ENCODE results near the gene GLT8D1.

GLT8D1 gene

GRCh38 chr3:52705688-52706686 lies at the start of gene GLT8D1, which contains the start of gene SPCS1:
TSS of gene GLT8D1 (minus strand) at chr3:52705791. CDS start at chr3:52700460, 5,331 bp downstream.
TSS of gene SPCS1 (plus strand) at chr3:52706106. CDS start at chr3:52706247, 141 bp downstream.
- TF ChIP-seq EZH2phosphoT487 (IDR thresholded peaks at IDR 0.05; ENCODE audit: low read depth) (no peak), CTCF (IDR thresholded peaks at IDR 0.05; ENCODE audit: low read depth, low read length) (no peak)
- peaks cover 62% of the 10 kb centered on the region for H3K79me2 ChIP-seq (ENCODE audit: low read length)
- H2AFZ ChIP-seq (ENCODE audit: low read depth, low read length), result peak within 1 kb of the TSS; percentile 68

GRCh38 chr3:52754373-52754772 lies 48.8 kb upstream of the GLT8D1 start:
- Histone ChIP-seq H3K4me3 (ENCODE audit: low read length) (no peak overlapping the region), H3K79me2 (ENCODE audit: low read length) (no peaks in the 10 kb centered on the region), H3K36me3 (replicated peaks; ENCODE audit: low read depth, low read length) (peaks cover 49% of the 10 kb centered on the region), H2AFZ (ENCODE audit: low read depth, low read length) (no peak overlapping the region), H3K9ac (ENCODE audit: low read length) (no peak overlapping the region), H3K4me1 (ENCODE audit: low read length) (peaks cover 13% of the 10 kb centered on the region), H3K27me3 (ENCODE audit: low read depth, low read length) (no peaks in the 10 kb centered on the region), H3K4me2 (ENCODE audit: low read length) (no peak overlapping the region), H3K9me3 (ENCODE audit: insufficient read depth, low read length) (no peaks in the 10 kb centered on the region), H4K20me1 (ENCODE audit: insufficient read depth, low read length) (no peaks in the 10 kb centered on the region), H3K27ac (ENCODE audit: low read length) (no peak overlapping the region)
- TF ChIP-seq CTCF (IDR thresholded peaks at IDR 0.05; ENCODE audit: low read depth, low read length) (no peak), EZH2phosphoT487 (IDR thresholded peaks at IDR 0.05; ENCODE audit: low read depth) (no peak)

More at GRCh38 chr3:52705688-52706686, at the start of gene GLT8D1, which contains the start of gene SPCS1:
- Histone ChIP-seq H3K27me3 (ENCODE audit: low read depth, low read length) (no peaks in the 10 kb centered on the region), H3K9ac (ENCODE audit: low read length) (peak within 1 kb of the TSS; percentile 89), H3K27ac (ENCODE audit: low read length) (peak within 1 kb of the TSS; percentile 67), H3K9me3 (ENCODE audit: insufficient read depth, low read length) (no peaks in the 10 kb centered on the region), H3K4me1 (ENCODE audit: low read length) (peaks cover 38% of the 10 kb centered on the region), H3K4me2 (ENCODE audit: low read length) (peak within 1 kb of the TSS; percentile 97), H3K4me3 (ENCODE audit: low read length) (peak within 1 kb of the TSS; percentile 91), H3K36me3 (replicated peaks; ENCODE audit: low read depth, low read length) (peaks cover 20% of the 10 kb centered on the region), H4K20me1 (ENCODE audit: insufficient read depth, low read length) (no peaks in the 10 kb centered on the region)

GRCh38 chr3:52752045-52752660 lies 46.6 kb upstream of the GLT8D1 start:
- H3K4me2 ChIP-seq (ENCODE audit: low read length), result no peak overlapping the region
- no peak overlapping the region for H2AFZ ChIP-seq (ENCODE audit: low read depth, low read length)
- H3K4me1 ChIP-seq (ENCODE audit: low read length), result peaks cover 10% of the 10 kb centered on the region
- H3K27me3 ChIP-seq (ENCODE audit: low read depth, low read length), result no peaks in the 10 kb centered on the region
- TF ChIP-seq EZH2phosphoT487 (IDR thresholded peaks at IDR 0.05; ENCODE audit: low read depth) (no peak), CTCF (IDR thresholded peaks at IDR 0.05; ENCODE audit: low read depth, low read length) (no peak)
- H3K79me2 ChIP-seq (ENCODE audit: low read length), result no peaks in the 10 kb centered on the region
- no peak overlapping the region for H3K9ac ChIP-seq (ENCODE audit: low read length)
- H3K36me3 ChIP-seq (replicated peaks; ENCODE audit: low read depth, low read length), result peaks cover 56% of the 10 kb centered on the region
- H3K9me3 ChIP-seq (ENCODE audit: insufficient read depth, low read length), result no peaks in the 10 kb centered on the region
- H3K27ac ChIP-seq (ENCODE audit: low read length), result no peak overlapping the region
- no peak overlapping the region for H3K4me3 ChIP-seq (ENCODE audit: low read length)
- H4K20me1 ChIP-seq (ENCODE audit: insufficient read depth, low read length), result no peaks in the 10 kb centered on the region

GRCh38 chr3:52743721-52744120 lies 38.1 kb upstream of the GLT8D1 start:
- Histone ChIP-seq H3K9me3 (ENCODE audit: insufficient read depth, low read length) (no peaks in the 10 kb centered on the region), H3K36me3 (replicated peaks; ENCODE audit: low read depth, low read length) (peaks cover 48% of the 10 kb centered on the region)
- TF ChIP-seq CTCF (IDR thresholded peaks at IDR 0.05; ENCODE audit: low read depth, low read length) (no peak), EZH2phosphoT487 (IDR thresholded peaks at IDR 0.05; ENCODE audit: low read depth) (no peak)

More at GRCh38 chr3:52743721-52744120, 38.1 kb upstream of the GLT8D1 start:
- no peaks in the 10 kb centered on the region for H3K27me3 ChIP-seq (ENCODE audit: low read depth, low read length)
- no peaks in the 10 kb centered on the region for H3K79me2 ChIP-seq (ENCODE audit: low read length)
- H3K4me3 ChIP-seq (ENCODE audit: low read length), result no peak overlapping the region
- H4K20me1 ChIP-seq (ENCODE audit: insufficient read depth, low read length), result no peaks in the 10 kb centered on the region
- H3K27ac ChIP-seq (ENCODE audit: low read length), result no peak overlapping the region
- no peaks in the 10 kb centered on the region for H3K4me1 ChIP-seq (ENCODE audit: low read length)
- H2AFZ ChIP-seq (ENCODE audit: low read depth, low read length), result no peak overlapping the region
- no peak overlapping the region for H3K4me2 ChIP-seq (ENCODE audit: low read length)
- H3K9ac ChIP-seq (ENCODE audit: low read length), result no peak overlapping the region

Data from OCI-LY3 (cell line).